GM13977 (cell line): ENCODE data around the gene DLG4.
A peak's percentile ranks its signal among the peaks of the same experiment; 100 is the strongest.

Experiments
- DNase-seq: peaks from one replicate; pipeline ENCODE4 v3.0.0; 2012; ENCODE audit warnings: low spot score
- in situ Hi-C: fragments of 300-500 bp; cut with MboI; formaldehyde crosslinking; loops from one replicate; pipeline ENCODE4 v1.12.0; 2022; ENCODE audit warnings: low sequenced_read_pairs, low pct_unique_long_range_greater_than_20kb, mixed read lengths, inconsistent platforms; ENCODE audit not compliant: unreplicated experiment
- TF ChIP-seq, protein P1 (sequence below): IDR thresholded peaks from 2 replicates; pipeline ENCODE4 v1.5.1; 2012; ENCODE audit warnings: mild to moderate bottlenecking, control low read depth; ENCODE audit not compliant: insufficient read depth; ENCODE audit errors: extremely low read depth, missing control alignments

DLG4 gene

DNA sequence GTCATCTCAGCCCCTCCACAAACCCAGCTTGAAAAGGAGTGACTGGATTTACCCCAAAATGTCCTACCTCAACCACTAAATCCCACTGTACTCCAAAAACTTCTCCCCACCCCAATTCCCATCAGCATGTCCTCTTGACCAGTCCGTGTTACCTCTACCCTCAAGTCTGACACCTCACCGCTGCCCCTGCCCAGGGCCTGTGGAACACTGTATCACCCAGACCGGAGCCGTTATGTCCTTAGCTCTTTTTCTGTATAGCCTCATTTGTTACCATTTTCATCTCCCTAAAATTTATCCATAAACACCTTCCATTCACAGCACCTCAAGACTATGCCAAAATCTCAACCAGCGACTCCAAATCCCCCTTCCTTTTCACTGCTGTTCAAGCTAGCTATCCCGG, 17.2 kb upstream of the DLG4 start:
- TF ChIP-seq, protein P1, sequence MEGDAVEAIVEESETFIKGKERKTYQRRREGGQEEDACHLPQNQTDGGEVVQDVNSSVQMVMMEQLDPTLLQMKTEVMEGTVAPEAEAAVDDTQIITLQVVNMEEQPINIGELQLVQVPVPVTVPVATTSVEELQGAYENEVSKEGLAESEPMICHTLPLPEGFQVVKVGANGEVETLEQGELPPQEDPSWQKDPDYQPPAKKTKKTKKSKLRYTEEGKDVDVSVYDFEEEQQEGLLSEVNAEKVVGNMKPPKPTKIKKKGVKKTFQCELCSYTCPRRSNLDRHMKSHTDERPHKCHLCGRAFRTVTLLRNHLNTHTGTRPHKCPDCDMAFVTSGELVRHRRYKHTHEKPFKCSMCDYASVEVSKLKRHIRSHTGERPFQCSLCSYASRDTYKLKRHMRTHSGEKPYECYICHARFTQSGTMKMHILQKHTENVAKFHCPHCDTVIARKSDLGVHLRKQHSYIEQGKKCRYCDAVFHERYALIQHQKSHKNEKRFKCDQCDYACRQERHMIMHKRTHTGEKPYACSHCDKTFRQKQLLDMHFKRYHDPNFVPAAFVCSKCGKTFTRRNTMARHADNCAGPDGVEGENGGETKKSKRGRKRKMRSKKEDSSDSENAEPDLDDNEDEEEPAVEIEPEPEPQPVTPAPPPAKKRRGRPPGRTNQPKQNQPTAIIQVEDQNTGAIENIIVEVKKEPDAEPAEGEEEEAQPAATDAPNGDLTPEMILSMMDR: no peak
- in situ Hi-C loops: no loop called here
- DNase-seq: no peak

- in situ Hi-C loops: no loop called here
- DNase-seq: no peak
Measured at GRCh38 chr17:7235693-7236665, 16.3 kb upstream of the DLG4 start.

DNA sequence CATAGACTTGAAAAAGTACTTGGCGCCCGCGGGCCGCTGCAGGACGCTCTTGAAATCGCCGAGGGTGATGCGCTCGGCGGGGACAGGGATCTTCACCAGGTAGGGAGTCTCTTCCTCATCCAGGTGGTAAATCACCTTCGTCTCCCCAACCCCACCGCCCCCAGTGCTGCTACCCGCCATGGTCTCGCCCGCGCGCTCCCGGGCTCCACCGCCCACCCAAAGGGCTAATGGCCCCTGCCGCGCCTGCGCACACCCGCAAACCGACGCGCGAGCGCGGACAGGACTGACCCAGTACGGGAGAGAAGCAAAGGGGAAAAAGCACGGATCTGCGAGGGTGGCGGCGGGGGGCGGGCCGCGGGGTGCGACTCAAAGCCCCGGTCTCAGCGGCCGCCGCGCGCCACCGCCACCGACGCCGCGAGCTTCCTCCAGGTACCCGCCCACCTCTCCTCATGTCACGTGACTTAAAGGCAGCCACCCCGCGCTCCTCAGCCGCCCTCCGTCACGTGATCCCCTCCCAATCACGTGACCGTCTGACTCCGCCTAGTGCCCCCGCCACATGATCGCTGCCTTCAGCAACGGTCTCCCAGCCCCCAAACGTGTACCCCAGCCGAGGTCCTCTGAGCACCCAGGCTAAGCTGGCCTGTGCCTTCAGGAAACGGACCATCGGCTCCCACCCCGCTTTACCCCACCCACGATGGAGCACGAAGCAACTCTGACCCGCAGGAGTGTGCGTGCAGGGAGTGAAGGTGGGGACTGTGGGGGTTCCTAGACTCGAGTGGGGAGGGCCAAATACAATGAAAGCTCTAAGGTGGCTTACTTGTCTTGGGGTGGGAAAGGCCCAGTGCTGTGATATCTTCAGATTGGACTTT, 14.7 kb upstream of the DLG4 start, which contains the start of gene DVL2:
DVL2 (minus strand) TSS at position 435 of the 869 bp plus-strand sequence; CDS start at position 180, 255 bp downstream.
- in situ Hi-C loops: no loop called here
- TF ChIP-seq, protein P1: no peak
- peak; percentile 98 for DNase-seq

More at GRCh38 chr17:7235693-7236665, 16.3 kb upstream of the DLG4 start:
- TF ChIP-seq, protein P1: no peak

DNA sequence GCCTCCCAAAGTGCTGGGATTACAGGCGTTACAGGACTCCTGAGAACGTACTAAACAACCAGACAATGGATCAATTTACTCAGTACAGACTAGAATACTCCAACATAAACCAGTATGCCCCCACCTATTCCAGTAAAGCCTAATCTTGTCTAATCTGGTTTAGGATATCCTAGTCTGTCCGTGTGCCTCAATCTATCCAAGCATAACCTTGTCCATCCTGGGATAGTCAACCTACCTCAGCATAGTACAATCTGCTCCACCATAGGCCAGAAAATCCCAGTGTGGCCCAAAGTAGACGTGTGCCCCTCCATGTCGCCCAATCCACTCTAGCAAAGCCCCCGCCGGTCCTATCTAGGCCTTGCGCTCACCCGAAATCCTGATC, 14.1 kb upstream of the DLG4 start:
- no peak for DNase-seq
- TF ChIP-seq, protein P1: no peak
- in situ Hi-C loops: no loop called here

- no peak for DNase-seq
- in situ Hi-C loops: no loop called here
- TF ChIP-seq, protein P1: no peak
Measured at GRCh38 chr17:7232114-7232513, 12.5 kb upstream of the DLG4 start.

DNA sequence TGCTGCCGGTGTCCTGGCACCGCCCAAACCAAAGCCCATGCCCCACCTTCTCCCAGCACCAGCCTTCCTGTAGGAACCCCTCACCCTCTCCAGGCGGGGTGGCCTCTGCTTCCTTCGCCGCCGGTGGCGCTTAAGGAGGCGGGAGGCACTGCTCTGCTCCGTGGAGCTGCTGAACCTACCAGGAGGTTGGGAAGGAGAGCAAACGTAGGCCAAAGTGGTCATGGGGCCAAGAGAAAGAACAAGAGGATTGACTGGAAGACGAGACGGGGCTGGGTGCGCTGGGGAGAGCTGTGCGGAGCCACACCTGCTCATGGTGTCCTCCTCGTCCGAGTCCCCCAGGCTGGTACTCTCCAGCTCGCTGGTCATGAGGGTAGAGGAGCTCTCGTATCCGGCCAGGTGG, 9.9 kb upstream of the DLG4 start:
- in situ Hi-C loops: no loop called here
- TF ChIP-seq, protein P1: no peak

More for the DNA sequence above, 9.9 kb upstream of the DLG4 start:
- no peak for DNase-seq
